ENCODE results near the gene TRDMT1. TPM values are rescaled to one million over a fixed set of nuclear protein-coding genes. Genes with fewer than 3 reads are reported as not detected.

The TRDMT1 gene
- total RNA-seq, 1 donor from 2014 or later = 5.9 TPM

GRCh38 chr10:17209881-17210280, 8.4 kb upstream of the TRDMT1 start:
- TF ChIP-seq EZH2 (IDR thresholded peaks at IDR 0.05; ENCODE audit: insufficient read depth, low read length) (no peak), CTCF (IDR thresholded peaks at IDR 0.05; ENCODE audit: insufficient read depth, low read depth, low read length) (no peak)
- Mint-ChIP-seq H3K4me1 (ENCODE audit: low read depth, unreplicated experiment) (peaks cover 58% of the 10 kb centered on the region), H3K27me3 (ENCODE audit: low read depth, unreplicated experiment) (no peaks in the 10 kb centered on the region), H3K36me3 (ENCODE audit: low read depth, unreplicated experiment) (no peaks in the 10 kb centered on the region), H3K4me3 (ENCODE audit: unreplicated experiment) (no peak overlapping the region), H3K9me3 (ENCODE audit: unreplicated experiment) (no peaks in the 10 kb centered on the region), H3K27ac (ENCODE audit: unreplicated experiment) (peak overlapping the region; percentile 87)
- FAIRE-seq = peak; percentile 80
- Histone ChIP-seq H3K4me1 (ENCODE audit: insufficient read depth, low read length) (peaks cover 39% of the 10 kb centered on the region), H3K79me2 (ENCODE audit: insufficient read depth, low read length) (no peaks in the 10 kb centered on the region), H3K4me2 (ENCODE audit: low read length) (peak overlapping the region; percentile 64), H3K9me3 (ENCODE audit: insufficient read depth, low read depth, low read length) (no peaks in the 10 kb centered on the region), H3K27me3 (ENCODE audit: insufficient read depth, low read length) (no peaks in the 10 kb centered on the region), H3K9ac (ENCODE audit: low read length) (peak overlapping the region; percentile 37), H3K27ac (ENCODE audit: low read depth, low read length) (peak overlapping the region; percentile 71), H2AFZ (ENCODE audit: low read depth, low read length) (no peak overlapping the region), H3K4me3 (ENCODE audit: insufficient read depth, low read depth, low read length) (no peak overlapping the region), H4K20me1 (ENCODE audit: insufficient read depth, low read length) (no peaks in the 10 kb centered on the region), H3K36me3 (ENCODE audit: insufficient read depth, low read length) (no peaks in the 10 kb centered on the region)
- peak; percentile 55 for DNase-seq (ENCODE audit: low read depth)

- peak overlapping the region; percentile 3 for H3K9ac ChIP-seq (ENCODE audit: low read length)
- peaks cover 33% of the 10 kb centered on the region for H3K4me1 ChIP-seq (ENCODE audit: insufficient read depth, low read length)
- peak overlapping the region; percentile 1 for H3K4me2 ChIP-seq (ENCODE audit: low read length)
- no peak overlapping the region for H3K4me3 ChIP-seq (ENCODE audit: insufficient read depth, low read depth, low read length)
- no peaks in the 10 kb centered on the region for H3K27me3 Mint-ChIP-seq (ENCODE audit: low read depth, unreplicated experiment)
- H3K36me3 Mint-ChIP-seq (ENCODE audit: low read depth, unreplicated experiment) = no peaks in the 10 kb centered on the region
- no peaks in the 10 kb centered on the region for H3K36me3 ChIP-seq (ENCODE audit: insufficient read depth, low read length)
- no peaks in the 10 kb centered on the region for H3K9me3 ChIP-seq (ENCODE audit: insufficient read depth, low read depth, low read length)
- H3K4me3 Mint-ChIP-seq (ENCODE audit: unreplicated experiment) = no peak overlapping the region
- no peaks in the 10 kb centered on the region for H3K9me3 Mint-ChIP-seq (ENCODE audit: unreplicated experiment)
- no peak for DNase-seq (ENCODE audit: low read depth)
- H3K4me1 Mint-ChIP-seq (ENCODE audit: low read depth, unreplicated experiment) = peaks cover 55% of the 10 kb centered on the region
- FAIRE-seq = no peak
- H3K27ac Mint-ChIP-seq (ENCODE audit: unreplicated experiment) = peak overlapping the region; percentile 86
- H2AFZ ChIP-seq (ENCODE audit: low read depth, low read length) = no peak overlapping the region
- no peaks in the 10 kb centered on the region for H4K20me1 ChIP-seq (ENCODE audit: insufficient read depth, low read length)
- TF ChIP-seq EZH2 (IDR thresholded peaks at IDR 0.05; ENCODE audit: insufficient read depth, low read length) (no peak), CTCF (IDR thresholded peaks at IDR 0.05; ENCODE audit: insufficient read depth, low read depth, low read length) (no peak)
- H3K27ac ChIP-seq (ENCODE audit: low read depth, low read length) = peak overlapping the region; percentile 71
- H3K27me3 ChIP-seq (ENCODE audit: insufficient read depth, low read length) = no peaks in the 10 kb centered on the region
- H3K79me2 ChIP-seq (ENCODE audit: insufficient read depth, low read length) = no peaks in the 10 kb centered on the region
Measured at GRCh38 chr10:17209302-17209701, 7.8 kb upstream of the TRDMT1 start.

- Histone ChIP-seq H3K4me2 (ENCODE audit: low read length) (no peak overlapping the region), H3K9me3 (ENCODE audit: insufficient read depth, low read depth, low read length) (no peaks in the 10 kb centered on the region), H3K27me3 (ENCODE audit: insufficient read depth, low read length) (no peaks in the 10 kb centered on the region), H3K27ac (ENCODE audit: low read depth, low read length) (peak overlapping the region; percentile 23), H3K4me1 (ENCODE audit: insufficient read depth, low read length) (peaks cover 27% of the 10 kb centered on the region), H2AFZ (ENCODE audit: low read depth, low read length) (no peak overlapping the region), H4K20me1 (ENCODE audit: insufficient read depth, low read length) (no peaks in the 10 kb centered on the region), H3K79me2 (ENCODE audit: insufficient read depth, low read length) (no peaks in the 10 kb centered on the region), H3K4me3 (ENCODE audit: insufficient read depth, low read depth, low read length) (no peak overlapping the region), H3K36me3 (ENCODE audit: insufficient read depth, low read length) (no peaks in the 10 kb centered on the region), H3K9ac (ENCODE audit: low read length) (no peak overlapping the region)
- Mint-ChIP-seq H3K4me1 (ENCODE audit: low read depth, unreplicated experiment) (peaks cover 53% of the 10 kb centered on the region), H3K9me3 (ENCODE audit: unreplicated experiment) (no peaks in the 10 kb centered on the region), H3K4me3 (ENCODE audit: unreplicated experiment) (no peak overlapping the region), H3K36me3 (ENCODE audit: low read depth, unreplicated experiment) (no peaks in the 10 kb centered on the region), H3K27ac (ENCODE audit: unreplicated experiment) (peak overlapping the region; percentile 47), H3K27me3 (ENCODE audit: low read depth, unreplicated experiment) (no peaks in the 10 kb centered on the region)
- no peak for FAIRE-seq
- DNase-seq (ENCODE audit: low read depth) = no peak
- TF ChIP-seq EZH2 (IDR thresholded peaks at IDR 0.05; ENCODE audit: insufficient read depth, low read length) (no peak), CTCF (IDR thresholded peaks at IDR 0.05; ENCODE audit: insufficient read depth, low read depth, low read length) (no peak)
Measured at GRCh38 chr10:17208476-17208875, 7.0 kb upstream of the TRDMT1 start.
